ENCODE measurements around the gene CFD.
"Not testable (repeated sequence)": the region's sequence is repeated elsewhere in the genome, so short reads cannot be mapped to it uniquely, and the experiment has no call there.

The CFD gene

DNA sequence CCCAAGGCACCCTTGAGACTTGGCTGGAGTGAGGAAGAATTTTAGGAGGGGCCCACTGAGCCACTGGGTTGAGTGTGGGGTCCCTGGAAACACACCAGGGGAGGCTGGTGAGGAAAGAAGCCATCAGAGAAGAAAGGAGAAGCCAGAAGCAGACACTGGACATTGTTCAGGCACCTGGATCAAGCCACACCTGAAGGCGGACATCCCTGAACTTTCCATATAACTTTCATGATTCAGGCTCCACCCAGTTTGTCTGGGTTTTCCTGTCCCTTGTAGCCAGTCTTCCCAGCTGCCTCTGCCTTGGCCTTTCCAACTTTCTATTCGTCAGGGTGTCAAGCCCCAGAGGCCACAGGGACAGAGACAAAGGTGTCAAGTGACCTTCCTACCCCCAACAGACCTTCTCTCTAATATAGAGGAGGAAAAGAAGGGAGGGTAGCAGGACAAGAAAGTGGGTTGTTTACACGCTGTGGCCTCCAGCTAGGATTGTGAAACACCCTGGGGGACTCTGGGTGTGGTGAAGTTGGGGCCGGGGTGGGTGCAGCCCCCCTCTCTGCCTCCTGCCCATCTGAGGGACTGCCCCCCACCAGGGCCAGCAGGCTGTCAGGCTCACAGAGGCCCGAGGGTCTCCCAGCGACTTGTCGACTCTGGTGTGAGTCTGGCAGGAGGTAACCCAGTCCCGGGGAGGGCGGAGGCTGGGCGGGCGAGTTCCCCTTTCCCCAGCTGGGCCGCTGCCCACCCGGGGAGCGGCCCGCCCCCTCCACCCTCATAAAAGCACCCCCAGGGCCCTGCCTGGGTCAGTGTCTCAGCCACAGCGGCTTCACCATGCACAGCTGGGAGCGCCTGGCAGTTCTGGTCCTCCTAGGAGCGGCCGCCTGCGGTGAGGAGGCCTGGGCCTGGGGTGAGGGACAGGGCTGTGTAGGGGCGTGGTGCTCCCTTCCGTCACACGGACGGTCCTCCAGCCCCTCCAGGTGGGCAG is at the start of gene CFD:
Gene CFD (plus strand): TSS at position 797 of the 976 bp plus-strand sequence. CDS start 26 bp downstream, at position 823.
- DNase-seq: no peak

- DNase-seq: no peak
These were observed 49.2 kb upstream of the CFD start for GRCh38 chr19:810077-810855.

DNA sequence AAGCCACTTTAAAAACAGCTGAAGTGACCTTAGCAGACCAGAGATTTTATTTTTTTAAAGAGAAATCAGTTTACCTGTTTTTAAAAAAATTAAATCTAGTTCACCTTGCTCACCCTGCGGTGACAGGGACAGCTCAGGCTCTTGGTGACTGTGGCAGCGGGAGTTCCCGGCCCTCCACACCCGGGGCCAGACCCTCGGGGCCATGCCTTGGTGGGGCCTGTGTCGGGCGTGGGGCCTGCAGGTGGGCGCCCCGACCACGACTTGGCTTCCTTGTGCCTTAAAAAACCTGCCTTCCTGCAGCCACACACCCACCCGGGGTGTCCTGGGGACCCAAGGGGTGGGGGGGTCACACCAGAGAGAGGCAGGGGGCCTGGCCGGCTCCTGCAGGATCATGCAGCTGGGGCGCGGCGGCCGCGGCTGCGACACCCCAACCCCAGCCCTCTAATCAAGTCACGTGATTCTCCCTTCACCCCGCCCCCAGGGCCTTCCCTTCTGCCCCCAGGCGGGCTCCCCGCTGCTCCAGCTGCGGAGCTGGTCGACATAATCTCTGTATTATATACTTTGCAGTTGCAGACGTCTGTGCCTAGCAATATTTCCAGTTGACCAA is 48.5 kb upstream of the CFD start:
- DNase-seq: no peak

DNA sequence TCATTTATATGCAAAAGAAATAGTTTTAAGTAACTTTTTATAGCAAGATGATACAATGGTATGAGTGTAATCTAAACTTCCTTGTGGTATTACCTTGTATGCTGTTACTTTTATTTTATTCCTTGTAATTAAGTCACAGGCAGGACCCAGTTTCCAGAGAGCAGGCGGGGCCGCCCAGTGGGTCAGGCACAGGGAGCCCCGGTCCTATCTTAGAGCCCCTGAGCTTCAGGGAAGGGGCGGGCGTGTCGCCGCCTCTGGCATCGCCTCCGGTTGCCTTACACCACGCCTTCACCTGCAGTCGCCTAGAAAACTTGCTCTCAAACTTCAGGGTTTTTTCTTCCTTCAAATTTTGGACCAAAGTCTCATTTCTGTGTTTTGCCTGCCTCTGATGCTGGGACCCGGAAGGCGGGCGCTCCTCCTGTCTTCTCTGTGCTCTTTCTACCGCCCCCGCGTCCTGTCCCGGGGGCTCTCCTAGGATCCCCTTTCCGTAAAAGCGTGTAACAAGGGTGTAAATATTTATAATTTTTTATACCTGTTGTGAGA is 47.9 kb upstream of the CFD start:
- no peak for DNase-seq

DNA sequence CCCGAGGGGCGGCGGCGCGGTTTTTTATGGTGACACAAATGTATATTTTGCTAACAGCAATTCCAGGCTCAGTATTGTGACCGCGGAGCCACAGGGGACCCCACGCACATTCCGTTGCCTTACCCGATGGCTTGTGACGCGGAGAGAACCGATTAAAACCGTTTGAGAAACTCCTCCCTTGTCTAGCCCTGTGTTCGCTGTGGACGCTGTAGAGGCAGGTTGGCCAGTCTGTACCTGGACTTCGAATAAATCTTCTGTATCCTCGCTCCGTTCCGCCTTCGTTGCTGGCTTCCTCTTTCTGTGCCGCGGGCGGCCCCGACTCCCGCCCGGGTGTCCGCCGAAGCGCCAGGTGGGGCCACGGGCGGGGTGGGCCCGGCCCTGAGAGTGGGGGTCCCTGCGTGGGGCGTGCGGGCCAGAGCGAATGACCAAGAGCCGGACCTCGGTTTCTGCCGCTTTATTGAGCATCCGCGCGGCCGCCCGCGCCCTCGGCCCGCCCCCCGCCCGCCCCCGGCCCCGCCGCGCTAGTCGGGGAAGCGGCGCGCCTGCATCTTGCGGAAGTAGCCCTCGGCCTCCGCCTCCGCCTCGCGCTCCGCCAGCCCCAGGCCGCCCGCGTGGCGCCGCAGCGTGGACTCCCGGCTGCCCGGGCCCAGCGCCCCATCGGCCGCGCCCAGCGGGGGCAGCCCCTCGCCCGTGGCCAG is 47.3 kb upstream of the CFD start:
- DNase-seq: no peak

DNA sequence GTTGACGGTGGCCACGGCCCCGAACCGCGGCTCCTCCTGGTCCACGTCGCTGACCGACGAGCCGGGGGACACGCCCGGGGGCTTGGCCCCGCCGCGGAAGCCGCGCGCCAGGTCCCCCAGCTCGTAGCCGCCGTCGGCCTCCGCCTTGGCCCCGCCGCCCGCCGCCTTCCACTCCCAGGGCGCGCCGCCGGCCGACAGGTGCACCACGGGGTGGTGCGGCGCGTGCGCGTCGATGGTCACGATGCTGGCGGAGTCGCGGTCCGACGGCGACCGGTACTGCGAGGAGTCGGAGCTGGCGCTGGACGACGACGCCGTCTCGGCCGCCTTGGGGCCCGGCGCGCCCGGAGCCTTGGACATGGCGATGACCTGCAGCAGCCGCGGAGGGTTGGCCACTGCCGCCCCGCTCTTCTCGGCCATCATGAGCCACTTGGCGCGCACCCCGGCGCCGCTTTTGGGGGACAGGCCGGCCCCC is 46.7 kb upstream of the CFD start:
- DNase-seq: no peak

GRCh38 chr19:813219-814151 is 46.0 kb upstream of the CFD start:
- DNase-seq: no peak

GRCh38 chr19:814152-815078 is 45.0 kb upstream of the CFD start:
- no peak for DNase-seq

DNA sequence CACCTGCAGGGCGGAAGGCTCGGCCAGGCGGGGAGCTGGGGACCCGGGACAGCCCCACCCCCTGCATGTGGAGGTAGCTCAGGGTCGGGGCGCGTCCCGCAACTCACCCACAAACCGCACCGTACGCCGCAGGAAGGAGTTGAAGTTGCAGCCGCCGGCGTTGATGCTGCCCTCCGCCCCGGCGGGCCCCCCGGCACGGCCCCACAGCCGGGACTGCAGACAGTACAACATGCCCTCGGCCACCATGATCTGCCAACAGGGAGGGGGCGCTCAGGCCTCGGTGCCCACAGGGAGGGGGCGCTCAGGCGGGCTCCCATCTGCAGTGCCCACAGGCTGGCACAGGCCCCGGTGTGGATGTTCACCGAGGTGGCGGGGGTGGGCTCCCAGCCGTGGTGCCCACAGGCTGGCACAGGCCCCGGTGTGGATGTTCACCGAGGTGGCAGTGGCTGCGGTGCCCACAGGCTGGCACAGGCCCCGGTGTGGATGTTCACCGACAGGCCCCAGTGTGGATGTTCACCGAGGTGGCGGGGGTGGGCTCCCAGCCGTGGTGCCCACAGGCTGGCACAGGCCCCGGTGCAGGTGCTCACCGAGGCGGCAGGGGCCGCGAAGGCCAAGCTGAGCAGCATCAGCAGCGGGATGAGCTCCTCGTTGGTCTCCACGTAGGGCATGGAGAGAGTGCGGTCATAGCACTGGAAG is 44.2 kb upstream of the CFD start:
- DNase-seq: no peak

DNA sequence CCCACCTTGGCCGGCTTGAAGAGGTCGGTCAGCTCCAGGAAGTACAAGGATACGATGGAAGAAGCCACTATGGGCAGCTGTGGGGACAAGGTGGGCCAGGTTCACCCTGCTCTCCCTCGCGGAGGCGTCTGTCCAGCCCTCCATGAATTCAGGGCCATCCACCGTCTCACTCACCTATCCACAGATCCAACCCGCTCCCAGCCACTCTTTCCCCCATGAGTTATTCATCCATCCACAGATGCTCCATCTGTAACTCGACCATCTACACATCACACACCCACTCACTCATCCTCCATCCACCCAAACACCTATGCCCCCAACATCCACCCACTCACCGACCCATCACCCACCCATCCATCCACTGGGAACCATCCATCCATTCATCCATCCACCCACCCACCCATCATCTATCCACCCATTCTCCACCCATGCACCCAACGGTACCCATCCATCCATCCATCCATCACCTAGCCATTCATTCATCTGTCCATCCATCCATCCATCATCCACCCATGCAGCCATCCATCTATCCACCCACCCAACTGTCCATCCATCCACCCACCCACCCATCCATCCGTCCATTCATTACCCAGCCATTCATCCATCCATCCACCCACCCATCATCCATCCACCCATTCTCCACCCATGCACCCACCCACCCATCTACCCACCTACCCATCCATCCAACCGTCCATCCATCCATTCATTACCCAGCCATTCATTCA is 43.5 kb upstream of the CFD start:
- DNase-seq: no peak

- DNase-seq: no peak
These were observed 43.0 kb upstream of the CFD start for GRCh38 chr19:816500-816857.

DNA sequence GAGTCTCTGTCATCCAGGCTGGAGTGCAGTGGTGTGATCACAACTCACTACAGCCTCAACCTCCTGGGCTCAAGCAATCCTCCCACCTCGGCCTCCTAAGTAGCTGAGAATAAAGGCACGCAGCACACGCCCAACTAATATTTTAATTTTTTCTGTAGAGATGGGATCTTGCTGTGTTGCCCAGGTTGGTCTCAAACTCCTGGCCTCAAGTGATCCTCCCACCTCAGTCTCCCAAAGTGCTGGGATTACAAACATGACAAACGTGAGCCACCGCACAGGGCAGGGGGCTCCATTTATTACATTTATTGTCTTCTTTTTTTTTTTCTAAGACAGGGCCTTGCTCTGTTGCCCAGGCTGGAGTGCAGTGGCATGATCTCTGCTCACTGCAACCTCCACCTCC is 39.3 kb upstream of the CFD start:
- not testable (repeated sequence) for DNase-seq

DNA sequence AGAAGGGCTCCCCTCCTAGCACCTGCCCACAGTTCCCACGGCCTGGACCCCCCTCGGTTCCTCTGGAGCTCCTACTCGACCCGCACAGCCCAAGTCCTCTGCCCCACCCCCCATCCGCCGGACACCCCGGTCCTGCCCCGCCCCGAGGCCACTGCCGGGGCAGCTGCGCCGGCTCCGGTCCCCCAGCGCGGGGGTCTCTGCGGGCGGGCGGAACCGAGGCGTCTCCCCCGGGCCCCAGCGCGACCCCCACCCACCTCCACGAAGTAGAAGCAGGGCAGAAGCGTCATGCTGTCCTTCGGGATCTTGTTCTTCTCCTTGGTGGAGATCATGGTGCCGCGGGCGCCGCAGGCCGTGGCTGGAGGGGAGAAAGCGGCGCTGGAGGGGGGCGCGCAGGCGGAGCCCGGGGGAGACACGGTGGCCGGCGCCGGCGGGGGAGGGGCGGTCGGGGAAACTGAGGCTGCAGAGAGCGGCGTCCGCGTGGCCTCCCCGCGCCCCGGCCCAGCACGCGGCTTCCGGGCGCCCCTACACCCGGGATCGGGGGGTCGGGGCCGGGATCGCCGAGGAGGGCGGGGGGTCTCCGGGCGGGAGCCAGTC is 38.1 kb upstream of the CFD start:
- no peak for DNase-seq

GRCh38 chr19:821825-822503 is 37.5 kb upstream of the CFD start, which contains the start of gene PLPPR3:
TSS of gene PLPPR3 (minus strand) at chr19:821955. CDS start at chr19:821559, 396 bp downstream.
- DNase-seq: no peak

GRCh38 chr19:823565-824121 is 35.8 kb upstream of the CFD start:
- no peak for DNase-seq

- no peak for DNase-seq
These were observed 34.6 kb upstream of the CFD start for GRCh38 chr19:824885-825284.
